WTC11 (cell line): ENCODE results near the gene STK32B. TPM values are rescaled to one million over a fixed set of nuclear protein-coding genes. Genes with fewer than 3 reads are reported as not detected.
"Not testable (repeated sequence)": the region's sequence is repeated elsewhere in the genome, so short reads cannot be mapped to it uniquely, and the experiment has no call there.

ENCODE experiments used
- ATAC-seq: fragments of 200-7000 bp; cut with Tn5 transposase; 2 replicates; pipeline ENCODE4 v1.10.0; 2021; ENCODE audit warnings: mild to moderate bottlenecking, moderate library complexity
- CTCF ChIA-PET: fragments of 300-600 bp; sonication (Branson Sonifier 250); formaldehyde crosslinking; loops from one replicate; lab custom pipeline; 2021; ENCODE audit warnings: antibody characterized with exemption; lab: Charles Lee
- POLR2A ChIA-PET: fragments of 350-600 bp; sonication (Branson Sonifier 250); formaldehyde crosslinking; loops from one replicate; lab custom pipeline; 2021; ENCODE audit warnings: antibody characterized with exemption; lab: Charles Lee
- DNase-seq: peaks from one replicate; pipeline ENCODE4 v3.0.0; 2021; ENCODE audit warnings: low spot score
- H3K27ac Mint-ChIP-seq: 2 replicates; pipeline ENCODE4 v1.8.0; 2021; ENCODE audit warnings: mixed read lengths
- H3K27me3 Mint-ChIP-seq: 2 replicates; pipeline ENCODE4 v1.8.0; 2021; ENCODE audit warnings: low read depth, mild to moderate bottlenecking, moderate library complexity, mixed read lengths
- H3K36me3 Mint-ChIP-seq: 2 replicates; pipeline ENCODE4 v1.8.0; 2021; ENCODE audit warnings: mixed read lengths
- H3K4me1 Mint-ChIP-seq: 2 replicates; pipeline ENCODE4 v1.8.0; 2022; ENCODE audit warnings: mixed read lengths
- H3K4me3 Mint-ChIP-seq: 2 replicates; pipeline ENCODE4 v1.8.0; 2021; ENCODE audit warnings: mild to moderate bottlenecking, moderate library complexity, mixed read lengths
- H3K9me3 Mint-ChIP-seq: 2 replicates; pipeline ENCODE4 v1.8.0; 2021; ENCODE audit warnings: mixed read lengths
- CBFB ChIP-seq: sonication (generic); formaldehyde crosslinking; IDR thresholded peaks from 2 replicates; pipeline ENCODE4 v1.8.1; 2022; ENCODE audit warnings: mild to moderate bottlenecking, low read depth, missing genetic modification reagents
- CREB1 ChIP-seq: sonication (generic); formaldehyde crosslinking; IDR thresholded peaks from 2 replicates; pipeline ENCODE4 v1.8.0; 2023; ENCODE audit warnings: mild to moderate bottlenecking, missing genetic modification reagents
- E2F5 ChIP-seq: sonication (generic); formaldehyde crosslinking; IDR thresholded peaks from 2 replicates; pipeline ENCODE4 v1.8.1; 2022; ENCODE audit warnings: mild to moderate bottlenecking, moderate library complexity, missing genetic modification reagents
- ETV6 ChIP-seq: sonication (generic); formaldehyde crosslinking; IDR thresholded peaks from 2 replicates; pipeline ENCODE4 v1.8.1; 2022; ENCODE audit warnings: mild to moderate bottlenecking, missing genetic modification reagents
- FOXK1 ChIP-seq: sonication (generic); formaldehyde crosslinking; IDR thresholded peaks from 2 replicates; pipeline ENCODE4 v1.8.0; 2022; ENCODE audit warnings: mild to moderate bottlenecking, moderate library complexity, missing genetic modification reagents
- IRF1 ChIP-seq: sonication (generic); formaldehyde crosslinking; IDR thresholded peaks from 2 replicates; pipeline ENCODE4 v1.8.0; 2023; ENCODE audit warnings: missing genetic modification reagents
- MAX ChIP-seq: sonication (generic); formaldehyde crosslinking; IDR thresholded peaks from 2 replicates; pipeline ENCODE4 v1.8.0; 2022; ENCODE audit warnings: mild to moderate bottlenecking, missing genetic modification reagents
- MYBL2 ChIP-seq: sonication (generic); formaldehyde crosslinking; IDR thresholded peaks from 2 replicates; pipeline ENCODE4 v1.8.1; 2023; ENCODE audit warnings: mild to moderate bottlenecking, moderate library complexity, missing genetic modification reagents
- NFATC4 ChIP-seq: fragments of 250-450 bp; sonication (Bioruptor Pico); IDR thresholded peaks from 2 replicates; pipeline ENCODE4 v1.9.0; 2021; ENCODE audit warnings: mild to moderate bottlenecking
- NFYB ChIP-seq: sonication (generic); formaldehyde crosslinking; conservative IDR thresholded peaks from 2 replicates; pipeline ENCODE4 v1.8.0; 2022; ENCODE audit warnings: low read depth, missing genetic modification reagents
- NR3C1 ChIP-seq: sonication (generic); formaldehyde crosslinking; conservative IDR thresholded peaks from 2 replicates; pipeline ENCODE4 v1.8.1; 2023; ENCODE audit warnings: low read depth, mild to moderate bottlenecking, missing genetic modification reagents
- PRRX2 ChIP-seq: fragments of 250-450 bp; sonication (Bioruptor Pico); IDR thresholded peaks from 2 replicates; pipeline ENCODE4 v1.8.0; 2021; ENCODE audit warnings: mild to moderate bottlenecking
- RORB ChIP-seq: fragments of 250-450 bp; sonication (Bioruptor Pico); IDR thresholded peaks from 2 replicates; pipeline ENCODE4 v1.9.0; 2021; ENCODE audit warnings: mild to moderate bottlenecking
- SOX15 ChIP-seq: fragments of 250-450 bp; sonication (Bioruptor Pico); IDR thresholded peaks from 2 replicates; pipeline ENCODE4 v1.9.0; 2021; ENCODE audit warnings: mild to moderate bottlenecking
- TEAD4 ChIP-seq: sonication (generic); formaldehyde crosslinking; IDR thresholded peaks from 2 replicates; pipeline ENCODE4 v1.8.0; 2022; ENCODE audit warnings: mild to moderate bottlenecking, missing genetic modification reagents
- TP53 ChIP-seq: sonication (generic); formaldehyde crosslinking; IDR thresholded peaks from 2 replicates; pipeline ENCODE4 v1.8.1; 2023; ENCODE audit warnings: mild to moderate bottlenecking, missing genetic modification reagents
- ZNF219 ChIP-seq: sonication (generic); formaldehyde crosslinking; IDR thresholded peaks from 2 replicates; pipeline ENCODE4 v1.8.0; 2023; ENCODE audit warnings: missing genetic modification reagents, mild to moderate bottlenecking, borderline replicate concordance
- ZNF671 ChIP-seq: fragments of 250-450 bp; sonication (Bioruptor Pico); IDR thresholded peaks from 2 replicates; pipeline ENCODE4 v1.8.0; 2021; ENCODE audit warnings: mild to moderate bottlenecking
- total RNA-seq: library from RNA; stranded (reverse); gene quantifications from 3 replicates; pipeline ENCODE4 v1.2.3, GENCODE V29; 2021
- TF ChIP-seq, protein P1 (sequence below): fragments of 250-450 bp; sonication (Bioruptor Pico); IDR thresholded peaks from 2 replicates; pipeline ENCODE4 v1.9.0; 2021; ENCODE audit warnings: mild to moderate bottlenecking
- TF ChIP-seq, protein P2 (sequence below): sonication (generic); formaldehyde crosslinking; IDR thresholded peaks from 2 replicates; pipeline ENCODE4 v1.8.1; 2022; ENCODE audit warnings: low read depth, mild to moderate bottlenecking, moderate library complexity, missing genetic modification reagents, borderline replicate concordance
- TF ChIP-seq, protein P3 (sequence below): sonication (generic); formaldehyde crosslinking; conservative IDR thresholded peaks from 2 replicates; pipeline ENCODE4 v1.8.1; 2022; ENCODE audit warnings: mild to moderate bottlenecking, missing genetic modification reagents
- TF ChIP-seq, protein P4 (sequence below): sonication (generic); formaldehyde crosslinking; IDR thresholded peaks from 2 replicates; pipeline ENCODE4 v1.8.0; 2022; ENCODE audit warnings: mild to moderate bottlenecking, missing genetic modification reagents

Gene STK32B
- total RNA-seq, 1 experiment from 2014 or later: 1.9 TPM

- no peak for TF ChIP-seq ZNF219
- TF ChIP-seq, protein P1, sequence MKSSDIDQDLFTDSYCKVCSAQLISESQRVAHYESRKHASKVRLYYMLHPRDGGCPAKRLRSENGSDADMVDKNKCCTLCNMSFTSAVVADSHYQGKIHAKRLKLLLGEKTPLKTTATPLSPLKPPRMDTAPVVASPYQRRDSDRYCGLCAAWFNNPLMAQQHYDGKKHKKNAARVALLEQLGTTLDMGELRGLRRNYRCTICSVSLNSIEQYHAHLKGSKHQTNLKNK (CRISPR knock-in tag): no peak
- no peak for TF ChIP-seq TEAD4
- TF ChIP-seq FOXK1 (CRISPR knock-in tag): no peak
- TF ChIP-seq RORB: no peak
- TF ChIP-seq CBFB (CRISPR knock-in tag): no peak
- TF ChIP-seq, protein P2, sequence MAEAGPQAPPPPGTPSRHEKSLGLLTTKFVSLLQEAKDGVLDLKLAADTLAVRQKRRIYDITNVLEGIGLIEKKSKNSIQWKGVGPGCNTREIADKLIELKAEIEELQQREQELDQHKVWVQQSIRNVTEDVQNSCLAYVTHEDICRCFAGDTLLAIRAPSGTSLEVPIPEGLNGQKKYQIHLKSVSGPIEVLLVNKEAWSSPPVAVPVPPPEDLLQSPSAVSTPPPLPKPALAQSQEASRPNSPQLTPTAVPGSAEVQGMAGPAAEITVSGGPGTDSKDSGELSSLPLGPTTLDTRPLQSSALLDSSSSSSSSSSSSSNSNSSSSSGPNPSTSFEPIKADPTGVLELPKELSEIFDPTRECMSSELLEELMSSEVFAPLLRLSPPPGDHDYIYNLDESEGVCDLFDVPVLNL (CRISPR knock-in tag): no peak
- TF ChIP-seq NFATC4: no peak
- TF ChIP-seq, protein P3, sequence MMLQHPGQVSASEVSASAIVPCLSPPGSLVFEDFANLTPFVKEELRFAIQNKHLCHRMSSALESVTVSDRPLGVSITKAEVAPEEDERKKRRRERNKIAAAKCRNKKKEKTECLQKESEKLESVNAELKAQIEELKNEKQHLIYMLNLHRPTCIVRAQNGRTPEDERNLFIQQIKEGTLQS: no peak
- TF ChIP-seq, all 79 proteins: peak for 0
Observed at GRCh38 chr4:5237086-5237660, 185.9 kb downstream of the STK32B start (continued).

GRCh38 chr4:5238173-5238572 lies 186.9 kb downstream of the STK32B start:
- no peaks in the 10 kb centered on the region; the same call in 1 of the 2 replicates for H3K9me3 Mint-ChIP-seq
- ATAC-seq (no peak), DNase-seq (no peak)
- H3K4me1 Mint-ChIP-seq: peaks cover 12% of the 10 kb centered on the region
- no peak overlapping the region for H3K27ac Mint-ChIP-seq
- H3K36me3 Mint-ChIP-seq: no peaks in the 10 kb centered on the region
- H3K27me3 Mint-ChIP-seq: no peaks in the 10 kb centered on the region
- POLR2A ChIA-PET: no interaction called here
- CTCF ChIA-PET: no interaction called here
- no peak overlapping the region for H3K4me3 Mint-ChIP-seq
- no peak for TF ChIP-seq CREB1
- TF ChIP-seq, protein P2 (CRISPR knock-in tag): no peak
- TF ChIP-seq MAX (CRISPR knock-in tag): no peak
- TF ChIP-seq TP53: no peak
- no peak for TF ChIP-seq MYBL2 (CRISPR knock-in tag)
- no peak for TF ChIP-seq NFYB (CRISPR knock-in tag)
- TF ChIP-seq, protein P4, sequence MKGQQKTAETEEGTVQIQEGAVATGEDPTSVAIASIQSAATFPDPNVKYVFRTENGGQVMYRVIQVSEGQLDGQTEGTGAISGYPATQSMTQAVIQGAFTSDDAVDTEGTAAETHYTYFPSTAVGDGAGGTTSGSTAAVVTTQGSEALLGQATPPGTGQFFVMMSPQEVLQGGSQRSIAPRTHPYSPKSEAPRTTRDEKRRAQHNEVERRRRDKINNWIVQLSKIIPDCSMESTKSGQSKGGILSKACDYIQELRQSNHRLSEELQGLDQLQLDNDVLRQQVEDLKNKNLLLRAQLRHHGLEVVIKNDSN (CRISPR knock-in tag): no peak
- no peak for TF ChIP-seq E2F5 (CRISPR knock-in tag)
- no peak for TF ChIP-seq SOX15
- TF ChIP-seq ETV6 (CRISPR knock-in tag): no peak
- no peak for TF ChIP-seq ZNF671 (CRISPR knock-in tag)
- TF ChIP-seq IRF1 (CRISPR knock-in tag): no peak
- TF ChIP-seq PRRX2 (CRISPR knock-in tag): no peak
- no peak for TF ChIP-seq NR3C1 (CRISPR knock-in tag)

GRCh38 chr4:5247061-5247460 lies 195.8 kb downstream of the STK32B start:
- Mint-ChIP-seq H3K27me3 (peaks cover 27% of the 10 kb centered on the region), H3K36me3 (peaks cover 18% of the 10 kb centered on the region), H3K9me3 (peaks cover 38% of the 10 kb centered on the region)
- H3K27ac Mint-ChIP-seq, H3K4me1 Mint-ChIP-seq, H3K4me3 Mint-ChIP-seq, CTCF ChIA-PET, DNase-seq, ATAC-seq, POLR2A ChIA-PET: not testable (repeated sequence)
